Heart right ventricle (tissue), 16 donors: Measurements from ENCODE around the gene DNAH1. TPM values are rescaled to one million over a fixed set of nuclear protein-coding genes. Genes with fewer than 3 reads are reported as not detected.

Experiments
- ATAC-seq, 8 donors: fragments of 200-7000 bp; cut with Tn5 transposase; one replicate each; pipeline ENCODE4 v1.9.1; 2020; ENCODE audit warnings: mild to moderate bottlenecking in 8 of 8, moderate library complexity in 8 of 8, moderate number of reproducible peaks in 1 of 8
- DNase-seq, 2 donors: peaks; one replicate each; pipeline ENCODE4 v3.0.0-alpha.2; 2020
- H3K27ac ChIP-seq, 10 donors: fragments of 200-600 bp; sonication (generic) in 2 of 10; one replicate each; pipeline versions ENCODE4 v1.5.0 to v1.8.0; 2020 to 2022; ENCODE audit warnings: mild to moderate bottlenecking in 3 of 10
- H3K27me3 ChIP-seq, 7 donors: fragments of 200-600 bp; one replicate each; pipeline ENCODE4 v1.8.0; 2021 to 2022; ENCODE audit warnings: mild to moderate bottlenecking in 2 of 7
- H3K36me3 ChIP-seq, 9 donors: fragments of 200-600 bp; sonication (generic) in 1 of 9; one replicate each; pipeline versions ENCODE4 v1.5.0 to v1.8.0; 2020 to 2022; ENCODE audit warnings: mild to moderate bottlenecking in 2 of 9
- H3K4me1 ChIP-seq, 9 donors: fragments of 200-600 bp; sonication (generic) in 1 of 9; one replicate each; pipeline versions ENCODE4 v1.5.0 to v1.8.0; 2020 to 2022; ENCODE audit warnings: mild to moderate bottlenecking in 4 of 9
- H3K4me3 ChIP-seq, 10 donors: fragments of 200-600 bp; sonication (generic) in 2 of 10; one replicate each; pipeline versions ENCODE4 v1.5.0 to v1.8.0; 2020 to 2022; ENCODE audit warnings: mild to moderate bottlenecking in 7 of 10, moderate library complexity in 2 of 10
- H3K9me3 ChIP-seq, 11 donors: fragments of 200-600 bp in 10 of 11; sonication (generic) in 2 of 11; one replicate each; pipeline versions ENCODE4 v1.5.0 to v1.8.0; 2013 to 2022; ENCODE audit warnings: mild to moderate bottlenecking in 2 of 11, control low read depth in 1 of 11, moderate library complexity in 1 of 11
- WGBS, 2 donors: extraction: QIAGEN DNeasy Blood & Tissue Kit; methylation state at CpG; one replicate each; pipeline ENCODE4 v1.1.7; 2013; ENCODE audit warnings: inconsistent platforms in 1 of 2; 5-methylcytosine and 5-hydroxymethylcytosine counted together
- intact Hi-C, 10 donors: fragments of 100-400 bp; cut with DNase I; formaldehyde crosslinking; loops; one replicate each; pipeline versions ENCODE4 v1.11.1 to v1.14.2; 2022
- polyA plus RNA-seq, 2 donors: library from polyadenylated mRNA; stranded (reverse); fragments of 200-250 nt; gene quantifications; one replicate each; pipeline ENCODE4 v1.2.3, GENCODE V29; 2013
- total RNA-seq, 10 donors: library from RNA; stranded (reverse); fragmentation: NEBNext Ultra II Directional in 3 of 10; extraction: Animal tissue kit (Norgen Biotek cat#: 25700) in 3 of 10; gene quantifications; one replicate each; pipeline versions ENCODE4 v1.2.1 to v1.2.4, GENCODE V29; 2021 to 2023
- TF ChIP-seq, protein P1 (sequence below), 9 donors: fragments of 200-600 bp; sonication (generic) in 2 of 9; IDR thresholded peaks; one replicate each; pipeline versions ENCODE4 v1.5.0 to v1.8.0; 2021 to 2022; ENCODE audit warnings: antibody characterized with exemption in 9 of 9, mild to moderate bottlenecking in 5 of 9, moderate library complexity in 1 of 9
- donor health status: Arrhythmogenic right ventricular cardiomyopathy.
- donor health status: ischemic (EF 13 %, LVEDD 7.1; RV severe dilation, severe dysfunction).
- donor health status: healthy with polysubstance abuse.
- donor health status: DM: no; HTN: yes; CAD: no.
- donor health status: DM: no; HTN: no; CAD: no.
- donor health status: ischemic (EF 25% LVEDD 6.9; RV normal size, moderate dysfunction).
- donor health status: ischemic (EF 25% LVEDD 5.7; RV mildly dilated, moderate dysfunction).
- donor health status: healthy.
- donor health status: DM: yes; HTN: yes; CAD: no.
- donor health status: Ischemic cardiomyopathy.
- donor health status: ischemic (EF 35%, LVEDD 5.7; RV mildly dilated, moderate dysfunction).
- donor health status: nonischemic (EF 11% LVEDD 7.7; RV severe dilation, severe dysfunction).
- donor health status: DM: yes; HTN: yes; CAD: no.
- donor health status: PGD.
- donor health status: ischemic (EF 29% LVEDD 5.4; RV normal size, mild dysfunction).
- donor health status: nonischemic (EF 23%, LVEDD 6.1; RV moderate dilation, normal function).

Gene DNAH1
- total and polyA plus RNA-seq, 12 donors = 0.99 to 6.4 (median 2.8) TPM

DNA sequence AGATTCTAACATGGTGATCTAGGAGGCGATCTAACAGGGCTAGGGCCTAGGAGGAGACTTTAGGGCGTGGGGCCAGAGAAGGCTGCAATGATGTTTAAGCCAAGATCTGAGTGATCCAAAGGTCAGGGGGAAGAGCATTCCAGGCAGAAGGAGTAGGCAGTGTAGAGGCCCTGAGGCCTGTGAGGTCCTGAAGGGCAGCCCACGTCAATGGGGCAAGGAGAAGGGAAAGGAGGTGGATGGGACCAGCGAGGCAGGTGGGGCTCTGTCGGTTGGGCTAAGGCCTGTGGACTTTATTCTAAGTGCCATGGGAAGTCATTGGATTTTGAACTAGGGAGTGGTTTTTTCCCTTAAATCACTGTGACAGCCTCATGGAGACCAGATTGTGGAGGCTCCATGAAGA lies 10.2 kb upstream of the DNAH1 start:
- 96 to 97% methylated on average over 5 of the region's 5 CpGs for WGBS, 2 donors
- Histone ChIP-seq H3K36me3 (peaks cover 0 to 15% (median 0%) of the 10 kb centered on the region in 9 donors), H3K27me3 (no peaks in the 10 kb centered on the region), H3K9me3 (no peaks in the 10 kb centered on the region), H3K4me1 (no peaks in the 10 kb centered on the region), H3K27ac (no peak overlapping the region), H3K4me3 (no peak overlapping the region)
- TF ChIP-seq, protein P1, sequence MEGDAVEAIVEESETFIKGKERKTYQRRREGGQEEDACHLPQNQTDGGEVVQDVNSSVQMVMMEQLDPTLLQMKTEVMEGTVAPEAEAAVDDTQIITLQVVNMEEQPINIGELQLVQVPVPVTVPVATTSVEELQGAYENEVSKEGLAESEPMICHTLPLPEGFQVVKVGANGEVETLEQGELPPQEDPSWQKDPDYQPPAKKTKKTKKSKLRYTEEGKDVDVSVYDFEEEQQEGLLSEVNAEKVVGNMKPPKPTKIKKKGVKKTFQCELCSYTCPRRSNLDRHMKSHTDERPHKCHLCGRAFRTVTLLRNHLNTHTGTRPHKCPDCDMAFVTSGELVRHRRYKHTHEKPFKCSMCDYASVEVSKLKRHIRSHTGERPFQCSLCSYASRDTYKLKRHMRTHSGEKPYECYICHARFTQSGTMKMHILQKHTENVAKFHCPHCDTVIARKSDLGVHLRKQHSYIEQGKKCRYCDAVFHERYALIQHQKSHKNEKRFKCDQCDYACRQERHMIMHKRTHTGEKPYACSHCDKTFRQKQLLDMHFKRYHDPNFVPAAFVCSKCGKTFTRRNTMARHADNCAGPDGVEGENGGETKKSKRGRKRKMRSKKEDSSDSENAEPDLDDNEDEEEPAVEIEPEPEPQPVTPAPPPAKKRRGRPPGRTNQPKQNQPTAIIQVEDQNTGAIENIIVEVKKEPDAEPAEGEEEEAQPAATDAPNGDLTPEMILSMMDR (IDR thresholded peaks at IDR 0.05) = no peak
- no peak for ATAC-seq
- DNase-seq = no peak
- intact Hi-C loops = no loop called here

DNA sequence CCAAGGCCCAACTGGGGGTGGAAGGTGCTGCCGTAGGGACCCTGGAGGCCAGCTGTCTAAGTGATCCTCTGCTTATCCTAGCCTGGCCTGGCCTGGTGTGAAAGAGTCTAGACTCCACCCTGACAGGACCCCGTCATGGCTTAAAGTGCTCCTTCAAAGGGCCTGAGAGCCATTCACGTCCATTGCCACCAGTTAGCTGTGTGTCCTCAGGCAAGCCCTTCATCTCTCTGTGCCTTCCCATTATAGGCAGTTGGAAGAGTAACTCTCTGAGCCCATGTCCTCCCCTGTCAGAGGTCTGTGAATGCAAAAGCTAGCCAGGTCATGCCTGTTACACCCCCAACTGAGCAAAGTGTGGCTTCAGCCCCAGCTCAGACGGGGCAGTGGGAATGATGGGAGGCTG lies 9.1 kb upstream of the DNAH1 start:
- Histone ChIP-seq H3K9me3 (no peaks in the 10 kb centered on the region), H3K4me1 (no peaks in the 10 kb centered on the region), H3K27ac (no peak overlapping the region), H3K36me3 (peaks cover 0 to 15% (median 0%) of the 10 kb centered on the region in 9 donors), H3K27me3 (no peaks in the 10 kb centered on the region), H3K4me3 (no peak overlapping the region)
- 95 to 99% methylated on average over 4 of the region's 4 CpGs for WGBS, 2 donors
- no peak for ATAC-seq
- intact Hi-C loops = no loop called here
- TF ChIP-seq, protein P1 (IDR thresholded peaks at IDR 0.05) = no peak
- DNase-seq = no peak

DNA sequence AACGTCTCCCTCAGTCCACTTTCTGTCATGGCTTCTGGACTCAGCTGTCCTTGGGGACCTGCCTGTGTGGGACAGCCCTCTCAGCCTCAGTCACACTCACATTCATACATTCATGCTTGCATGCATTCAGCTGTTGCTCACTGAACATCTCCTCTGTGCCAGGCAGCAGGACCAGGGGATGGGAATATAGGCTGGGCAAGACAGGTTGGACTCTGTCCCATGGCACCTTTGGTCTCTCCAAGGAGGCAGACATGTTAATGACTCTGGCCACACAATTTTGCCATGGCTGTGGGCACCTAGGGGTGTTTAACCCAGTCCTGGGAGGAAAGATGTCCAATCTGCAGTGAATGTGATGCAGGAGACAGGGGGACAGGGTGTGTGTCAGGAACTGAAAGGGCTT lies 7.8 kb upstream of the DNAH1 start:
- Histone ChIP-seq H3K4me3 (no peak overlapping the region), H3K36me3 (peaks cover 0 to 15% (median 0%) of the 10 kb centered on the region in 9 donors), H3K27ac (no peak overlapping the region), H3K9me3 (no peaks in the 10 kb centered on the region), H3K27me3 (no peaks in the 10 kb centered on the region), H3K4me1 (peaks cover 0 to 5% (median 1%) of the 10 kb centered on the region in 9 donors)
- ATAC-seq = no peak
- intact Hi-C loops = no loop called here
- TF ChIP-seq, protein P1 (IDR thresholded peaks at IDR 0.05) = no peak
- DNase-seq = no peak
- WGBS, 2 donors = 70 to 83% methylated on average over 1 of the region's 1 CpG

DNA sequence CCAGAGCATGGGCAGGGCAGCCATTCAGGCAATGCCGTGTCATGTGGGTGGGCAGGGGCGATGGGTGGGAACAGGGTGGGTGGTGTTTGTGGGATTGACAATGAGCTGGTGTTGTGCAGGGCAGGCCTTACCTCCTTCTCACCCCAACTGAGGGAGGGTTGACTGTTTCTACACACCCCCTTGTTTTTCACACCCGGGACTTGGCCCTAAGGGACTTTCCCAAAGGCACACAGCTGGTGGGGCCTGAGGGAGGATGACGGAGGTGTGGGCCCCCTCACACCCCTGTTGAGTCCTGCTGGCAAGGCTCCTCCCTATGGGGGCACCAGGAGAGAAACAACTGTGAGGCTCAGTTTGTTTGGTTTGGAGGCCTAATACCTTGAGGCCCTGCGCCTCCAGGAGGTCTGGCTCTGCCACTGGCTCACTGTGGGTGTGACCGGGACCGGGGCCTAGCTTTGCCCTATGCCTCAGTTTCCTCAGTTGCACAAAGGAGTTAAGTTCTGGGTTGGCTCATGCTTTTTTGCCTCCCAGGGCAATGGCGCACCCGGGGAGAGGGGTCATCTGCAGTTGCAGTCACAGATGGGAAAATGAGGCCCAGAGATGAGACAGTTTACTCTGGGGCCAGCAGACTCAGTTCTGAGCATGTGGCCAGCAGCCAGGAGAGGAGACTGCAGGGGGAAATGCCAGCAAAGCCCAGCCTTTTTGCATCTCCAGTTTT lies 5.1 kb upstream of the DNAH1 start:
- Histone ChIP-seq H3K4me3 (no peak overlapping the region), H3K9me3 (no peaks in the 10 kb centered on the region), H3K27ac (no peak overlapping the region), H3K4me1 (peaks cover 0 to 21% (median 11%) of the 10 kb centered on the region in 9 donors), H3K36me3 (peaks cover 0 to 15% (median 0%) of the 10 kb centered on the region in 9 donors), H3K27me3 (no peaks in the 10 kb centered on the region)
- TF ChIP-seq, protein P1 (IDR thresholded peaks at IDR 0.05) = no peak
- DNase-seq = no peak
- no peak for ATAC-seq
- 86% methylated on average over 9 of the region's 9 CpGs for WGBS, 2 donors
- intact Hi-C loops = no loop called here
